A549 (cell line): ENCODE measurements around the gene GPR37L1. TPM values are rescaled to one million over a fixed set of nuclear protein-coding genes. Genes with fewer than 3 reads are reported as not detected.

Source experiments
- ATAC-seq, 2 experiments: fragments of 200-7000 bp in 1 of 2; fragments of >200 bp in 1 of 2; cut with Nextera tagmentation in 1 of 2; cut with Tn5 transposase in 1 of 2; 3 replicates each; pipeline versions ENCODE4 v1.8.0 to v1.9.1; 2018 to 2020; ENCODE audit warnings: mild to moderate bottlenecking in 1 of 2, moderate library complexity in 1 of 2
- CTCF ChIA-PET: fragments of 300-600 bp; sonication (Branson Sonifier 250); formaldehyde crosslinking; extraction: SDS; loops from one replicate; lab custom pipeline; 2021; ENCODE audit warnings: antibody characterized with exemption, inconsistent platforms; lab: Yijun Ruan, JAX
- POLR2A ChIA-PET: fragments of 350-600 bp; formaldehyde crosslinking; extraction: SDS; loops from one replicate; lab custom pipeline; 2021; ENCODE audit warnings: antibody characterized with exemption, inconsistent platforms; lab: Yijun Ruan, JAX
- DNase-seq, 2 experiments: peaks; one replicate each; pipeline versions ENCODE4 v3.0.0 to v3.0.0-alpha.2; 2011 to 2016; ENCODE audit warnings: low read depth in 1 of 2, low spot score in 1 of 2
- FAIRE-seq: peaks from 2 replicates; lab custom pipeline; 2011; peaks lifted over from hg19 to GRCh38; lab: Jason Lieb, UNC
- H3K27ac ChIP-seq, 2 experiments: fragments of >200 bp; sonication (Bioruptor Twin); formaldehyde crosslinking; 3 replicates each; pipeline ENCODE4 v1.5.1; 2016 to 2017
- H3K4me1 ChIP-seq: fragments of >200 bp; sonication (Bioruptor Twin); formaldehyde crosslinking; 3 replicates; pipeline ENCODE4 v1.6.1; 2016
- H3K4me2 ChIP-seq: fragments of >200 bp; sonication (Bioruptor Twin); formaldehyde crosslinking; 3 replicates; pipeline ENCODE4 v1.6.1; 2016
- H3K4me3 ChIP-seq: fragments of >200 bp; sonication (Bioruptor Twin); formaldehyde crosslinking; 3 replicates; pipeline ENCODE4 v1.5.1; 2016
- H3K9me3 ChIP-seq: fragments of >200 bp; sonication (Bioruptor Twin); formaldehyde crosslinking; 3 replicates; pipeline ENCODE4 v1.6.1; 2016
- CEBPB ChIP-seq, 2 experiments: fragments of >200 bp in 1 of 2; sonication (Bioruptor Twin) in 1 of 2; formaldehyde crosslinking in 1 of 2; IDR thresholded peaks; 2 replicates each; pipeline ENCODE4 v1.6.1; 2012 to 2016
- EHMT2 ChIP-seq: fragments of 200-600 bp; sonication (generic); IDR thresholded peaks from 2 replicates; pipeline ENCODE4 v1.6.1; 2016; ENCODE audit warnings: antibody characterized with exemption, low read depth, mild to moderate bottlenecking, moderate library complexity
- HOXA7 ChIP-seq: fragments of 250-450 bp; sonication (Bioruptor Pico); IDR thresholded peaks from 2 replicates; pipeline ENCODE4 v1.5.0; 2020; ENCODE audit warnings: mild to moderate bottlenecking, moderate library complexity
- HOXB13 ChIP-seq: fragments of 250-450 bp; sonication (Bioruptor Pico); IDR thresholded peaks from 2 replicates; pipeline ENCODE4 v1.5.0; 2020; ENCODE audit warnings: low read depth, mild to moderate bottlenecking, moderate library complexity
- HOXB5 ChIP-seq: fragments of 250-450 bp; sonication (Bioruptor Pico); IDR thresholded peaks from 2 replicates; pipeline ENCODE4 v1.5.0; 2020; ENCODE audit warnings: mild to moderate bottlenecking, moderate library complexity
- JUN ChIP-seq, 2 experiments: fragments of >200 bp; sonication (Bioruptor Twin); formaldehyde crosslinking; IDR thresholded peaks; 2 replicates in 1 of 2; 3 replicates in 1 of 2; pipeline ENCODE4 v1.6.1; 2016 to 2017
- JUNB ChIP-seq: fragments of >200 bp; sonication (Bioruptor Twin); formaldehyde crosslinking; IDR thresholded peaks from 2 replicates; pipeline ENCODE4 v1.6.1; 2016
- KDM5A ChIP-seq: fragments of 200-600 bp; sonication (generic); IDR thresholded peaks from 2 replicates; pipeline ENCODE4 v1.6.1; 2016; ENCODE audit warnings: antibody characterized with exemption, mild to moderate bottlenecking
- MAZ ChIP-seq: fragments of 150-350 bp; IDR thresholded peaks from 2 replicates; pipeline ENCODE4 v1.6.1; 2014; ENCODE audit warnings: antibody characterized with exemption, low read depth, low read length, borderline replicate concordance
- NFE2L2 ChIP-seq: fragments of 150-350 bp; conservative IDR thresholded peaks from 2 replicates; pipeline ENCODE4 v1.6.1; 2014; ENCODE audit warnings: low read length
- NPAS2 ChIP-seq: fragments of 250-450 bp; sonication (Bioruptor Pico); IDR thresholded peaks from 2 replicates; pipeline ENCODE4 v1.8.0; 2022; ENCODE audit warnings: mild to moderate bottlenecking, moderate library complexity, borderline replicate concordance
- PHF8 ChIP-seq: fragments of 200-600 bp; sonication (generic); IDR thresholded peaks from 2 replicates; pipeline ENCODE4 v1.6.1; 2016; ENCODE audit warnings: low read depth, mild to moderate bottlenecking, antibody characterized with exemption, moderate library complexity, borderline replicate concordance
- POLR2AphosphoS2 ChIP-seq: conservative IDR thresholded peaks from 2 replicates; pipeline ENCODE4 v1.6.1; 2012; ENCODE audit warnings: low read length, improper control_type of control experiment, inconsistent platforms
- RAD21 ChIP-seq, 2 experiments: fragments of >200 bp in 1 of 2; sonication (Bioruptor Twin) in 1 of 2; formaldehyde crosslinking in 1 of 2; IDR thresholded peaks in 1 of 2; conservative IDR thresholded peaks in 1 of 2; 2 replicates in 1 of 2; 3 replicates in 1 of 2; pipeline ENCODE4 v1.6.1; 2012 to 2018; ENCODE audit warnings: inconsistent platforms in 1 of 2
- SMC3 ChIP-seq: fragments of >200 bp; sonication (Bioruptor Twin); formaldehyde crosslinking; IDR thresholded peaks from 3 replicates; pipeline ENCODE4 v1.6.1; 2018; ENCODE audit warnings: inconsistent platforms
- ZSCAN20 ChIP-seq: fragments of 250-450 bp; sonication (Bioruptor Pico); IDR thresholded peaks from 2 replicates; pipeline ENCODE4 v1.8.0; 2022; ENCODE audit warnings: mild to moderate bottlenecking, moderate library complexity
- WGBS: methylation state at CpG from one replicate; pipeline ENCODE4 v1.1.6; 2017; ENCODE audit errors: missing lambda C conversion rate; 5-methylcytosine and 5-hydroxymethylcytosine counted together
- polyA plus RNA-seq, 4 experiments: library from polyadenylated mRNA; depleted of rRNA in 3 of 4; stranded (reverse); fragments of >200 nt; fragmentation: RNase III in 1 of 4; extraction: RNeasy Plus Mini Kit Qiagen cat#74134 plus additional on column Dnase treatment in 1 of 4; gene quantifications; 2 replicates in 3 of 4; 3 replicates in 1 of 4; pipeline ENCODE4 v1.2.3, GENCODE V29; 2011 to 2017
- TF ChIP-seq, protein P1 (sequence below): IDR thresholded peaks from 2 replicates; pipeline ENCODE4 v1.6.1; 2012
- TF ChIP-seq, protein P2 (sequence below): fragments of >200 bp; sonication (Bioruptor Twin); formaldehyde crosslinking; IDR thresholded peaks from 3 replicates; pipeline ENCODE4 v1.5.1; 2016
- TF ChIP-seq, protein P3 (sequence below): fragments of 150-350 bp; IDR thresholded peaks from 2 replicates; pipeline ENCODE4 v1.6.1; 2014; ENCODE audit warnings: low read depth, mild to moderate bottlenecking, low read length

Gene GPR37L1
- polyA plus RNA-seq, 2 of the 4 experiments (the other 2 are of a cell fraction) = 0.08 to 0.13 TPM

DNA sequence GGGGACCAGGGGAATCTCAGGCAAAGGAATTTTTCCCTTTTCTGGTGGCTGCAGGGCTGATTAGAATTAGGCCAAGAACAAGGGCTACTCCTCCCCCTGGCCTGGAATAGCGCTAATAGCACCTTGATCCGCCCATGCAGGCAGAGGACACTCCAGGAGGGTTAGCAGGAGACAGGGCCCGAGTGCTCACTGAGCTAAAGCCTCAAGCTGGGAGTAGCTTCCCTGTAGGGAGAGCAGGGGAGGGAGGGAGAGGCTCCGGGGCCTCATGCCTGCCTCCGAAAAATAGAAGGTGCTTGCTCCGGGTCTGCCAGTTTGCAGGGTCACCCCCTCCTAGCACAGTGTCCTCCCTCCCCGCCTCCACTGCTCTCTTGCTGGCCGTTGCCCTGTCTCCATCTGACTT is 33.9 kb downstream of the GPR37L1 start:
- H3K4me3 ChIP-seq = no peak overlapping the region
- ATAC-seq (0 out of 6 replicates have a peak, but pooled peaks of 1 of the 2 experiments have one; percentile 6), FAIRE-seq (no peak), DNase-seq (no peak)
- no peak overlapping the region for H3K27ac ChIP-seq
- no peaks in the 10 kb centered on the region for H3K9me3 ChIP-seq
- no peak overlapping the region for H3K4me2 ChIP-seq
- TF ChIP-seq HOXA7 (CRISPR knock-in tag) = no peak
- TF ChIP-seq, protein P1, sequence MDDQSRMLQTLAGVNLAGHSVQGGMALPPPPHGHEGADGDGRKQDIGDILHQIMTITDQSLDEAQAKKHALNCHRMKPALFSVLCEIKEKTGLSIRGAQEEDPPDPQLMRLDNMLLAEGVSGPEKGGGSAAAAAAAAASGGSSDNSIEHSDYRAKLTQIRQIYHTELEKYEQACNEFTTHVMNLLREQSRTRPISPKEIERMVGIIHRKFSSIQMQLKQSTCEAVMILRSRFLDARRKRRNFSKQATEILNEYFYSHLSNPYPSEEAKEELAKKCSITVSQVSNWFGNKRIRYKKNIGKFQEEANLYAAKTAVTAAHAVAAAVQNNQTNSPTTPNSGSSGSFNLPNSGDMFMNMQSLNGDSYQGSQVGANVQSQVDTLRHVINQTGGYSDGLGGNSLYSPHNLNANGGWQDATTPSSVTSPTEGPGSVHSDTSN = no peak
- no peak for TF ChIP-seq ZSCAN20
- no peak for TF ChIP-seq RAD21 (conservative IDR thresholded peaks at IDR 0.05 in 1 of 2, IDR thresholded peaks at IDR 0.05 in 1 of 2)
- no peak for TF ChIP-seq MAZ
- no peak for TF ChIP-seq JUN (IDR thresholded peaks at IDR 0.05)
- no peak for TF ChIP-seq KDM5A
- TF ChIP-seq CEBPB (IDR thresholded peaks at IDR 0.05) = no peak
- TF ChIP-seq, protein P2, sequence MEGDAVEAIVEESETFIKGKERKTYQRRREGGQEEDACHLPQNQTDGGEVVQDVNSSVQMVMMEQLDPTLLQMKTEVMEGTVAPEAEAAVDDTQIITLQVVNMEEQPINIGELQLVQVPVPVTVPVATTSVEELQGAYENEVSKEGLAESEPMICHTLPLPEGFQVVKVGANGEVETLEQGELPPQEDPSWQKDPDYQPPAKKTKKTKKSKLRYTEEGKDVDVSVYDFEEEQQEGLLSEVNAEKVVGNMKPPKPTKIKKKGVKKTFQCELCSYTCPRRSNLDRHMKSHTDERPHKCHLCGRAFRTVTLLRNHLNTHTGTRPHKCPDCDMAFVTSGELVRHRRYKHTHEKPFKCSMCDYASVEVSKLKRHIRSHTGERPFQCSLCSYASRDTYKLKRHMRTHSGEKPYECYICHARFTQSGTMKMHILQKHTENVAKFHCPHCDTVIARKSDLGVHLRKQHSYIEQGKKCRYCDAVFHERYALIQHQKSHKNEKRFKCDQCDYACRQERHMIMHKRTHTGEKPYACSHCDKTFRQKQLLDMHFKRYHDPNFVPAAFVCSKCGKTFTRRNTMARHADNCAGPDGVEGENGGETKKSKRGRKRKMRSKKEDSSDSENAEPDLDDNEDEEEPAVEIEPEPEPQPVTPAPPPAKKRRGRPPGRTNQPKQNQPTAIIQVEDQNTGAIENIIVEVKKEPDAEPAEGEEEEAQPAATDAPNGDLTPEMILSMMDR = no peak
- peaks cover 21% of the 10 kb centered on the region for H3K4me1 ChIP-seq
- ChIA-PET CTCF (interaction anchor here (0.6 to 1.7 kb wide), 7 partner anchors 10 to 222 kb away, joined by 3 to 6 read pairs (median 3); no protein-coding TSS in a partner anchor), POLR2A (no interaction called here)
- WGBS = 91% methylated on average over 8 of the region's 8 CpGs

DNA sequence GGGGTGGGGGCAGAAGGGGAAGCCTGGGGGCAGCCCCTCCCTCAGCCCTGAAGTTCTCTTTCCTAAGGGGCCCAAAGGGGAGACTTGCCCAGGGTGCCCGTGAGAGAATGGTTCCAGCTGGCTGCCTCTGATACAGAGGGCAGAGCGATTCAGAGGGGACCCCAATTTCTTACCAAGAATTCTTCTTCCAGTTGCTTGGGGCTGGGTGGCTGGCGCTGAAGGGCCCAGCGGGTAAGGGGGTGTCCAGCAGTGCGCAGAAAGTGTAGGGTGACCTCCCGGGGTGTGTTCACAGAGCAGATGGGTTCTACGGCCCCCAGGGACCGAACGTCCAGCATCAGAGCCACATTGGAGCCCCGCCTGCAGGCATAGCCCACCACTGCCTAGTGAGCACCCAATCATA is 35.2 kb downstream of the GPR37L1 start:
- ChIA-PET CTCF (no interaction called here), POLR2A (no interaction called here)
- Histone ChIP-seq H3K9me3 (no peaks in the 10 kb centered on the region), H3K4me2 (no peak overlapping the region), H3K27ac (no peak overlapping the region), H3K4me1 (peaks cover 28% of the 10 kb centered on the region), H3K4me3 (no peak overlapping the region)
- ATAC-seq (no peak), FAIRE-seq (no peak), DNase-seq (no peak)
- WGBS = 87% methylated on average over 10 of the region's 10 CpGs
- TF ChIP-seq, protein P3, sequence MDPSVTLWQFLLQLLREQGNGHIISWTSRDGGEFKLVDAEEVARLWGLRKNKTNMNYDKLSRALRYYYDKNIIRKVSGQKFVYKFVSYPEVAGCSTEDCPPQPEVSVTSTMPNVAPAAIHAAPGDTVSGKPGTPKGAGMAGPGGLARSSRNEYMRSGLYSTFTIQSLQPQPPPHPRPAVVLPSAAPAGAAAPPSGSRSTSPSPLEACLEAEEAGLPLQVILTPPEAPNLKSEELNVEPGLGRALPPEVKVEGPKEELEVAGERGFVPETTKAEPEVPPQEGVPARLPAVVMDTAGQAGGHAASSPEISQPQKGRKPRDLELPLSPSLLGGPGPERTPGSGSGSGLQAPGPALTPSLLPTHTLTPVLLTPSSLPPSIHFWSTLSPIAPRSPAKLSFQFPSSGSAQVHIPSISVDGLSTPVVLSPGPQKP = no peak
- TF ChIP-seq ZSCAN20 (no peak), SMC3 (no peak), HOXB13 (CRISPR knock-in tag) (no peak), EHMT2 (no peak), PHF8 (no peak), MAZ (no peak), POLR2AphosphoS2 (no peak), NFE2L2 (no peak), HOXA7 (CRISPR knock-in tag) (no peak), JUNB (no peak), NPAS2 (CRISPR knock-in tag) (no peak), HOXB5 (CRISPR knock-in tag) (no peak)
